Suppressor macrophage treated with lipopolysaccharide for 4 hours (primary cell): ENCODE measurements around the gene BTC.
A peak's percentile ranks its signal among the peaks of the same experiment; 100 is the strongest.
"Not testable (repeated sequence)": the region's sequence is repeated elsewhere in the genome, so short reads cannot be mapped to it uniquely, and the experiment has no call there.

Source experiments
- DNase-seq: peaks from one replicate; pipeline ENCODE4 v3.0.0-alpha.2; 2020

BTC gene, protein sequence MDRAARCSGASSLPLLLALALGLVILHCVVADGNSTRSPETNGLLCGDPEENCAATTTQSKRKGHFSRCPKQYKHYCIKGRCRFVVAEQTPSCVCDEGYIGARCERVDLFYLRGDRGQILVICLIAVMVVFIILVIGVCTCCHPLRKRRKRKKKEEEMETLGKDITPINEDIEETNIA

DNA sequence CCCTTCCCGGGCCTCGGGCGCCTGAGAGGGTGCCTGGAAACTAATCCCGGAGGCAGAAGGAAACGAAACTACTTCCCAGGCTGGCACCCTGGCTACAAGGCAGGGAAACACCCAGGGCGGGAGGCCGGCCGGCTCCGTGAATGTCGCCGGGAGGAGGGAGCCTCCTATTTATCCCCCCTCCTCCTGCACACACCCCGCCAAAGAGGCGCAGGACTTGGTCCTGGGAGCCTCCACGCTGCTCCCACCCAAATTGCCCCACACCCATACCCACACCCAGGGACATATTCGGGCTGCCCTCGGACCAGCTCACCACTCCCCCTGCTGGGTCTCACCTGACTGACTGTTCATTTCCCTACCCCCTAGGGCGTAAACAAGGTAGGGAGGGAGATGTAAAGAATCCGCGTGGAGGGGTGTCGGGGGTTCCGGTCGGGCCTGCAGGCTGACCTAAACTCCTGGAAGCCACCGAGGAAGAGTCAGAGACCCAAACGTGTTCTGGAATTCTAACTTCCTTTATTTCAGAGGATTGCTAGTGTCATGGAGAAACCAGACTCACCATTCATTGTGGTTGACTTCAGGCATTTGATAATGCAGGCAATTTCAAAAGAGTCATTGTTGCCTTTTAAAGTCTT, at the start of gene BTC:
Gene BTC, minus strand, starts transcription at position 142 of the 629 bp plus-strand sequence. CDS start 198 bp downstream, outside the sequence.
- DNase-seq = no peak

DNA sequence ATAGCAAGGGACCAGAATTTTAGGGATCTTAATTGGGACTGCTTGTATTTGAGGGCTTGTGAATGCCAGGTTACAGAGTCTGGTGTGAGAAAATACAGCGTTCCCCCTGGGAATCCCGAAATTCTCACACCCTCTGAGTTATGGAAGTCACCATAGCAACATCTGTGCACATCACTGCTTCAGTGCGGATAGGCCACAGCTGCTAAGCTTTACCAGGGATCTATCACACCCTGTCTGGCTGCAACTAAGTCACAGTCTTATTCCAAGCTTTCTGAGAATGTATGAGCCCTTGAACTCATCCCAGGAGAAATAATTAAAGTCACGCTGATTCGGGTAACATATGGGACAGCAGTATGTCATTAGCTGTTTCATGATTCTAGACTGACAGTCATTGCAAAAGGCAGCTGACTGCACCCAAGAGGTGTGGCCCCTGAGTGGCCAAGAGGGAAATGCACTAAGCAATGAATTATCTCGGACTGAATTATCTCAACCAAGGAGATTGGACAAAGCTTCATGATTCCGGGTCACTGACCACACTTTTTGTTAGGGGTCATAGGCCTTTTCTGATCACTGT, 46.7 kb upstream of the BTC start:
- DNase-seq = no peak

DNA sequence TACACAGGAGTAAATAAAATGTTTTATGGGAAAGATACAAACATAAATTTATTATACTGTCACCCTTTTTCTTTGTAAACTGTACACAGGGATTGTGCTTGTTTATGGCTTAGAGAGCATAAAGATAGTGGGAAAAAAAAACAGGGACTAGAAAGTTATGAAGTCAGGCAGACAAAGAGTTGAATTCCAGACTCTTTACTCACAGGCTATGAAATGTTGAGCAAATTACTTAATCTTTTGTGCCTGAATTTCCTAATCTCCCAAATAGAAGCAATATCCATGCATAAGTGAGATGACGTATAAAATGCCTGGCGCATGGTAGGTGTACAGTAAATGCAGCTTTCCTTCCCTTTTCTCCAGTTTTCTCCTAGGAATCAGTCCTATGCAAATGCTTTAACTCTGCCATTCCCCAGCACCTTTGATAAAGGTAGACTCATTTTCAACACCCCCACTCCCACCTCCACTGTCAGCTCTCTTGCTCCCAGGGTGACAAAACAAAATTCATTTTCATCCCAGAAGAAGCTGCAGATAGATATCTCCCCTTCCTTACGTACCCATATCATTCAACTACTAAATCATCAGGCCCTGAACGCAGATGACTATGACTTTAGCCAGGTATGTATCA, 44.5 kb upstream of the BTC start:
- DNase-seq = no peak

DNA sequence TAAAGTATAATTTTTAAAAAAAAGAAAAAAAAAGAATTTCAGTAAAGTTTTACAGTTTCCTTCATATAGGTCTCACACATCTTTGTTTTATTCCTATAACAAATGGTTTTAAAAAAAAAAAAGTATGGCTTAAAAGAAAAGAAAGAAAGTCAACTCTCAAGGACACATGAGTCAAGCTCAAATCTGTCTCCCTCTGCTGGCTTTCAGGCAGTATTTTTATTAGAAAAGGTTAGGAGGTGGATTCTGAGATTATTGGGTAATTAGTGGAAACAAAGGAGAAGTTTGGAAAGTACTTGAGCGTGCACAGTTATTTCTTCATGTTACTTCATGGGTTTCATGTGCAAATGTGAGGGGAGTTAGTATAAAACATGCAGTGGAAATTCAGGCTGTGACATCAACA, 36.6 kb upstream of the BTC start:
- peak; percentile 1 for DNase-seq

DNA sequence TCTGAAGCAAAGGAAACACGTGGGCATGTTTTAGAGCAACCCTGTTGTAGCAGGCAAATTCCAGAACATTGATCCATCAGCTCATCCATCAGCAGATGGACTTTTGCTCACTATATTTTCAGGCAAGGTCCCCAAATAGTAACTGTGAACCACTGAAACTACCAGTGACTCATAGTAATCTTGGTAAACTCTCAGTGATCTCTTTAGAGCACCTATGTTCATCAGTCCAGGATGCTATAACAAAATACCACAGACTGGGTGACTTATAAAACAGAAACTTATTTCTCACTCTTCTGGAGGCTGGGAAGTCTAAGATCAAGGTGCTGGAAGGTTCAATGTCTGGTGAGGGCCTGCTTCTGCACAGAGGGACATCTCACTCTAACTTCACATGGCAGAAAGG, 28.9 kb upstream of the BTC start:
- no peak for DNase-seq

DNA sequence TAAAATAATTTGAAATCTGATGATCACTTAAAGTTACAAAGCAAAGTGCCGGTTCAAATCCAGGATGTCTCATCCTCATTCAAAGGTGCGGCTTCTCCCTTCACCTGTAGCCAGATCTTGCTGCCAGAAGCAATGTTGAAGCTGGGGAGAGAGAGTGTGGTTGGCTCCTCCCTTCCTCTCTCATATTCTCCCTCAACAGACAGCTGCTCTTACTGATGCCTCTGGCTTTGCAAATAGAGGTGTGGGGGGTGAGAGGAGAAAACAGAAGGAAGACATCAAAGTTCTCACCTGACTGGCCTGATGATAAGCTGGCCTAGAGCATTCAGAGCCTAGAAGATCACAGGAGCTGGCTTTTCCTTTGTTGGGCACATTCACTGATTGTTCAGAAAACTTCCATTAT, 28.3 kb upstream of the BTC start:
- DNase-seq = no peak

DNA sequence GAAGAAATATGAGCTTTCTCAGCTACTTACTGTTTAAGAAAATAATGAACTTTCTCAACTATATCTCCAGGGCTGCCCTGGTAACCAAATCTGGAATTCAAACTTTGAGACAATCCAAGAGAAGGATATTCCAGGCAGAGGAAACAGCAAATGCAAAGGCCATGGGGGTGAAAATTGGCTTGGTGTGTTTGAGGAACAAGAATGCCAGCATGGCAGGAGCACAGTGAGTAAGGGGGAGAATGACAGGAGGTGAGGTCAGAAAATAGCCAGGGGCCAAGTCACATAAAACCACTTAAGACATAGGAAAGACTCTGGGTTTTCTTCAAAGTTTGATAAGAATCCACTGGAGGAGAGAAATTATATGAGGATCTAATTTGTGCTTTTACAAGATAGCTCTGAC, 27.2 kb upstream of the BTC start:
- no peak for DNase-seq

DNA sequence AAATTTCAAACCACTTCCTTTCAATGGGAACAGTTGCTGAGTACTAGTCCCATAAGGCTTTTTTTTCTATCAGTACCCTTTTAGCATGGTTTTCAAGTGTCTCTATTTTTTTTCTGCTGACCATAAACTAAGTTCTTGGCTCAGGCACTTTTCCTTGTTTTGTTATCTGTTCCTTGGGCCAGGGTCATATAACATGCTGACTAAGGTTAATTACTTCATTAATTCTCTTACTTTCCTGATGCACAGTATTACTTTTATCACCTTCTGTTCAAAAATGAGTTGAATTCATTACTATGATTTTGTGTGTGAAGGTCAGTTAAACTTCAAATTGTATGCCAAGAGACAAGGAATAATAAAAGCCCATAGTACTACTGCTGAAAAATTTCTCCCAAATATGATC, 19.7 kb upstream of the BTC start:
- no peak for DNase-seq

DNA sequence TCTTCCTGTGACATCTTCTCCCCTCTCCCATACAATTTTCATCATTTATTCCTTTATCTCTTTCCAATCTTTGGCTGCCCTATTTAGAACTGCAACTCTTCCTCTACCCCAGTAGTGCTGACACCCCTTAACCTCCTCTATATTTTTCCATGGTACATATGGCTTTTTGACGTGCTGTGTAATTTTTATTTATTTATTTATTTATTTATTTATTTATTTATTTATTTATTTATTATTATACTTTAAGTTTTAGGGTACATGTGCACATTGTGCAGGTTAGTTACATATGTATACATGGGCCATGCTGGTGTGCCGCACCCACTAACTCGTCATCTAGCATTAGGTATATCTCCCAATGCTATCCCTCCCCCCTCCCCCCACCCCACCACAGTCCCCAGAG, 17.7 kb upstream of the BTC start:
- not testable (repeated sequence) for DNase-seq

DNA sequence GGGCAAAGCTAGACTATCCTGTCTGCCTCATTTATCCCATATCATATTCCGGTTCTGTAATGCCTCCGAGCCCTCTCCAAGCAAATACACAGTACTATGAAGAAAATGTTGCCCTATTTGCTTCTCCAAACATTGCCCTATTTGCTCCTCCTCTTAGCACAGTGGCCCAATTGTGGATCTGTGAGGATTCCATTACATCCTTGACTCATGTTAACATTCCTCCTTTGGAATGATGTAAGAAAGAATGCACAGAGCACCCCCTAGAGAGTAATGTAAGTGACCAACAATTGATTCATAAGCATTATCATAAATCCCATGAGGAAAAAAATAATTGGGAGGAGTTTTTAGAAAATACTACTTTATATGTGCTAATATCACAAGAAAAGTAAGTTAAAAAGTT, 11.3 kb upstream of the BTC start:
- DNase-seq = no peak

DNA sequence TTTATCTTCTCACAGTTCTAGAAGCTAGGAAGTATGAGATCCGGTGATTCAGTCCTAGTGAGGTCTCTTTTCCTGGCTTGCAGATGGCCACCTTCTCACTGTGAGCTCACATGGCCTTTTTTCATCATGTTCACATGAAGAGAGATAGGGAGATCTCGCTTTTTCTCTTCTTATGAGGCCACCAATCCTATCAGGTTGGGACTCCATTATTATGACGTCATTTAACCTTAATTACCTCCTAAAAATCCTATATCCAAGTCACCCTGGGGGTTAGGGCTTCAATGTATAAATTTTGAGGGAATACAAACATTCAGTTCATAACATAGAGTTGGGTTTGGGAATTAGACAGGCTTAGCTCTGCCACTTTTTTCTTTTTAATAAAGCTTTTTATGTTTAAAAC, 6.0 kb upstream of the BTC start:
- DNase-seq = no peak

DNA sequence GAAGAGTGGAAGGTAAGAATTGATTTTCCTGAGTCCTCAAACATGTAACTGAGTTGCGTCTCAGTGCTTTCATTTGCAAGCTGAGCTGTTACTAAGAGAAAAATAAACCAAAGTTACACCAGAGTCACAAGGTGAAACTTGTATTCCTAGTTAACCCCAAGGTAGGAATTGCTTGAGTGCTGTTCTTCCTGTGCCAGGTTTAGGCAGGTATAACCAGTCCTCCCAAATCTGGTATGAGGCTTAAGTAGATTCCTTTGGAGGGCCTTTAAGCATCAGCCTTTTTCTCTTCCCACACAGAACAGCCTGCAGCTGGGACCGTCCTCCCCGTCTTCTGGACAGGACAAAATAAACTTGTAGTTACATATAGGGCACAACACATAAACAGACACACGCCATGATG, 2.3 kb upstream of the BTC start:
- no peak for DNase-seq

DNA sequence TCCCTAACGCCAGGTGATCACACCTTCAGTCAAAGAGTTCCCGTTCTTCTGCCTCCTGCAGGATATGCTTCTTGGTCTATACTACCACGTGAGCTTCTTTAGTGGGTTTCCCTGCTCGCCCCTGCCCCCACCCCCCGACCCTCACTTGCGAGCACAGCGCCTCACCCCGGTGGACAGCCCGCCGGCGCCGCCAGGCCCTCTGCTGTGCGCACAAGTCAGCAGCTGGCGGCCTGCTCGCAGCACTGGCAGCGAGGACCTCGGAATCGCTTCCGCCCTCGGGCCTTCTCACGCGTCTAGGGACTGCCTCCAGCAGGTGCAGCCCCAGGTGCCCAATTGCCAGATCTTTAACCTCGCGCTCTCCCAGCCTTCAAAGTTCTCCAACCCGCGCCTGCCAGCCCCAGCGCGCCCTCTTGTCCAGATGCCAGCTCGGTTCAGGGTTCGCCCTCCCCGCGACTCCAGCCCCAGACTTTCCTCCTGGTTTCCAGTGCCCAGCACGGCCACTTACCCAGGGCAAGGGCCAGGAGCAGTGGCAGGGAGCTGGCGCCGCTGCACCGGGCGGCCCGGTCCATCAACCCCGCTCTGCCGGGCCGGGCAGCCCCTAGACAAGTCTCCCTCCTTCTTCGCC, 454 bp downstream of the BTC start:
- peak; percentile 1 for DNase-seq

DNA sequence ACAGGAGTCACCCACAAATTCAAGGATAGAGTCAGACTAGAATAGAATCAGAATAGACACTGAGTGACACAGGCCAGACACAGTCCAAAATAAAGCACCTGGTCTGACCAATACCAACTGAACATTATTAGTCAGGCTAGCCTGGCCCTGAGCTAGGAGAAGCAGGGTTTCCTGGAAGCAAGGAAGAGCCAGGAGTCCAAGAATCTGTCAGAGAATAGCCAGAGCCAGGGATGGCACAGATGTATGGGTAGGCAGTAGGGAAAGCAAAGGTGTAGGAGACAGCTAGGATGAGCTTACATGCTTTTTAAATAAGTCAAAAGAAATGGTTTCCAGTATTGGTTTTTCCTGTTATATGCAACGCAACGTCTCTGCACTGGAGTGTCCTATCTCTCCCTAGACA, 3.7 kb downstream of the BTC start:
- no peak for DNase-seq

DNA sequence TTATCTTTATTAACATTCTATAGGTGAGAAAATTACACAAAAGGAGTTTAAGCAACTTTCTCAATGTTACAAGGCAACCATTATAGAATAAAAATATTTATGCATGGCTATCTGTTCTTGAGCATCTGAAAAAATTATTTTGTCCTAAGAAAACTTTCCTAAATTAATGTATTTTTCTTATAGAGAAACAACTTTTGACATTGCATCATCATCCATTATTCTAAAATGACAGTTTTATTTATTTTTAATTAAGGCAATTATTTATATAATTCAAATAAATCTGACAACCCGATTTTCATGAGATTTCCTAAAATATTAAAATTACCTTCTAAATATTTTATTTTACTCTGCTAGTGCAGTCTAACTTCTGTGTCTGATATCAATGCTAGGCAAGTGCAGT, 4.8 kb downstream of the BTC start:
- DNase-seq = no peak

DNA sequence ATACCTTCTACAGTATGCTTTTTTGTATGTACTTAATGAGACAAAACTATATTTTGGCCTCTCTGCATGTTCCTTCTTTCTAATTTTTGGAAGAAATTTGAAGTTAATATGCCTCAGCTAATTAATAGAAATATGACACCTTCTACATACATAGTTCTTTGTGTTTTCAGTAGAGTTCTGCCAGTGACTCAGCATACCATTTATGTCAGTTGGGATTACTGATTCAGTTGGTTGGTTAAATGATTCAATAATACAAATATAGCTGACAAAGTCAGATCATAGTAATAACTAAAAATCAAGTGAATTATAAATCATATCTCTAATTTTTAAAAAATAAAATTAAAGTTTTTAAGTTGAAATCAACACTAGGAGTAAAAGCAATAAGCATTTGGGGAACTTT, 16.8 kb downstream of the BTC start:
- no peak for DNase-seq

DNA sequence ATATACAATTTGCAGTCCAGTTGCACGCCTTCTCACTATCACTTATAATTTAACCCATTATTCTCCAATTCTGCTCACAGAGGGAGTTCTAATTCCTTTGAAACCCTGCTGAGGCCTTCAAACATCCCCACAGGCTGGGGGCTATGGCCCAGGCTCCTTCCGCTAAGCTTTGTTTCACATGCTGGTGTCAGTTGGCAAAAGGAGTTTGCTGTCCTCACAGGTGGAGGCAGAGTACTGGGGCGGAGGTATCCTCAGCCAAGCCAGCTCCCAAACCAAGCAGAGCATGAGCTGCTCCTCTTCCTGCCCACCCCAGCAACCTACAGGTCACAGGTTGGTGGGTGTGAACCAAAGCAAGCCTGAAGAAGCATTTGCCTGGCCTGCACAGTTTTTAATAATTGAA, 21.5 kb downstream of the BTC start:
- DNase-seq = no peak

DNA sequence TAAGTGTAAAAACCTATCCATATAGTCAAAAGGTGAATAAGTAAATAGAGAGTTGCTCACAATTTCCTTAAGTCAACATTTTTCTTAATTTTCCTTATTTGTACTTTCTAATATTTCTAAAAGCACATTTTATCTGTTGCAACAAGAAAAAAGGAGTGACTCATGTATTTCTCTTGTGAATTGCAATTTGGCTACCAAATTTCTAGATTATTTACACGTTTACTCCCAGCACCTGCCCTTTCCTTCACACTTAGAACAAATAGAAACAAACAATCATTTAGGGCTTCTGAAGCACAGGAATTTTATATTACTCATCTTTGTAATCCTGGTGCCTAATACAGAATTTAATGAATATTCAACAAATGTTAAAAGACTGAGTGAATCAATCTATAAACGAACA, 22.2 kb downstream of the BTC start:
- DNase-seq = no peak

DNA sequence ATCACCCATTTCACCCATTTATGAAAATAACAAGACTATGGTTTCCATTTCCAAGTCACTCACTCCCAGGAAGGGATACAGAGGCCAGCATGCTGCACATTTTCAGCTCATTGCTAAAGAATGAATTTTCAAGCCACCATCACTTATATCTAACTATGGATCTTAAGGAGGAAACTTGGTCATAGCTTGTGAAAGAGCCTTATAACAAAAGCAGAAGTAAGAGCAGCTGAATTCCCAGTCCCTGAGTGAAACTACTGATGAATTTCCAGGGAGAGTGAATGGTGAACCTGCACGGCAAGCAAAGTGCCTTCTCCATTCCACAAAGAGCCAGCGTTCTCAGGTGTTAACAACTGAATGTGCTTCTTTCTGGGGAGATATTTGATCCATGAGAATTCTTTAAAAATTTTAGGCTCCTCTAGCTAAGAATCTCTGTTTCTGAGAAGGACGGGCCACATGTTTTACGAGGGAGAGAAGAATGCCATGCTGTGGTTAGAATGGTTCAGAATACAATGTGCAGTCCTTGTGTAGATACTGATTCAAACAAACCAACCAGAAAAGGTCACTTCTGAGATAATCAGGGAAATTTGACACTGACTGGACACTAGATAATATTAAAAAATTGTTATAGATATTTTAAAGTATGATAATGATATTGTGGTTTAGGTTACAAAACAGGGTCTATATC, 24.0 kb downstream of the BTC start:
- peak; percentile 32 for DNase-seq

DNA sequence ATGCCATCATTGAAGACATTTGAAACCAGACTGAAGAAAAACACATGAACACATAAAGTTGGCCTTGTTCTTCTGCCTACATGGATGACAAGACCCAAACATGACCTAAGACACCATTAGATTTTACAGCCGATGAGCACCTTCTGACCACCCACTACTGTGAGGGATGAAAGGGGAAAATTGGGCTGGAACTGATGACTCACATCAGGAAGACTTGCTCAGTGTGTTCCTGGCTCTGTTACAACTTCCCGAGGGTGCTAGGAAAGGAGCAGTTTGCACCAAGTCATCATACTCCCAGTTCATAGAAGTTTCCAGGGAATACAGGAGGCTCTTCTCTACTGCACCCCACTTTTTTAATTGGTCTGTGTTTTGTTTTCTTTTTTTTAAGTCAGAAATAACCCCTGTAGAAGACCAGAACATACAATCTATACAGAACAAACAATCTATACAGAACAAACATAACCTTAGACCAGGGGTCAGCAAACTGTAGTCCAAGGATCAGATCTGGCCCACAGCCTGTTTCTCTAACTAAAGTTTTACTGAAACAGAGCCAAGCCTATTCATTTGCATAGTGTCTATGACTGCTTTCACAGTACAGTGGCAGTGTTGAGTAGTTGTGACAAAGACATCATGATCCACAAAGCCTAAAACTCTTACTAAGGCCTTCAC, 25.3 kb downstream of the BTC start:
- no peak for DNase-seq

DNA sequence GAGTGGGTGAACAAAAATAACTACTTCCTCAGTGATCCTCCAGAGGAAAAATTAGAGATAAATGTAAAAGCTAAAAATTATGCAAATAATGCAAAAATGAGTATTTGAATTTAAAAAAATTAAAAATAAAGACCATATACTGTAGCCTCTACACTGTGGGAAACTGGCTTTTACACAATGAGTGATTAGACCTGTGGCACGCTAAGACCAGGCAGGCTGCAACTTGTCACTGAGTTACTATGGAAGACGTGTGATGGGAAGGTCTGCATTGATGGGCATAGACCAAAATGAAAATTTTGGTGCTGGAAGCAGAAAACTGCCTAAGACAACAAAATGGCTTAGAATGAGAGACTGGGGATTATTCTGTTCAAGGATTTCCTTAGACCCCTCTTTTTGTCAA, 30.2 kb downstream of the BTC start:
- no peak for DNase-seq

DNA sequence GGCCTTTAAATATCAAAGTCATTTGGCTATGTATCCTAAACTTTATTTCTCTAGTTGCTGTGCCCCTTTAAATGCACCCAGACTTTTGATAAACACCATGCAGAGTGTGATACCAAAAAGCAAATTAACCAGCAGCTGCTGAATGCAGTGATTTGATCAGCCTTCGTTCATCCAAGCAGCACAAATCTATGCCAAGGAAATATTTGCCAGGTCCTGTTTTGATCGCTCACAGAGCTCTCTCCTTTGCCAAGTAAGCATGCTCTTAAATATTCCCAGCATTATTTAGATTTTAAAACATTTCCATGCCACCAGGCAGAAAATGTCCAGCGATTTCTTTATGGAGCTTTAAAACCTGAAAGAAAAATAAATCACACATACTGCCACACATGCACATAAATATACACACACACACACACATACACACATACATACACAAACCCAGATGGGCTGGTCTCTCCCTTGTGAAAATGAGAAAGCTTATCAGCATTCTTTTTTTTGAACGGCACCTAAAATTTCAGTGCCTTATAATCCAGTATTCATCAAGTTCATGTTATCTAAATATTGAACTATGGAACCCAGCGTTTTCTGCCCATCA, 35.7 kb downstream of the BTC start:
- DNase-seq = no peak
